SK-N-SH (cell line): ENCODE results near the gene CTNNA3. TPM values are rescaled to one million over a fixed set of nuclear protein-coding genes. Genes with fewer than 3 reads are reported as not detected.

Experiments used
- CTCF ChIA-PET: fragments of 300-600, 350-600 bp; formaldehyde crosslinking; extraction: SDS; loops from one replicate; lab custom pipeline; 2021; lab: Yijun Ruan, JAX
- POLR2A ChIA-PET: fragments of 350-600 bp; sonication (Branson Sonifier 250); formaldehyde crosslinking; extraction: SDS; loops from one replicate; lab custom pipeline; 2020; ENCODE audit warnings: antibody characterized with exemption, inconsistent platforms; lab: Yijun Ruan, JAX
- DNase-seq: peaks from one replicate; pipeline ENCODE4 v3.0.0; 2012
- H2AFZ ChIP-seq: fragments of 200-600 bp; sonication (generic); 2 replicates; pipeline ENCODE4 v1.8.1; 2016; ENCODE audit warnings: antibody characterized with exemption, mild to moderate bottlenecking, low read depth
- H3F3A ChIP-seq: fragments of 200-600 bp; sonication (generic); replicated peaks from 2 replicates; pipeline ENCODE3; 2016; ENCODE audit warnings: antibody characterized with exemption, mild to moderate bottlenecking; ENCODE audit not compliant: insufficient read depth
- H3K27ac ChIP-seq, 2 experiments: fragments of 200-500 bp in 1 of 2; fragments of 200-600 bp in 1 of 2; sonication (Bioruptor generic) in 1 of 2; sonication (generic), shearing (Covaris generic) in 1 of 2; 2 replicates each; pipeline versions ENCODE4 v1.5.1 to v1.6.1; 2014 to 2016; ENCODE audit warnings: low read depth in 2 of 2, inconsistent platforms in 1 of 2, low read length in 1 of 2, mild to moderate bottlenecking in 1 of 2, mixed read lengths in 1 of 2
- H3K27me3 ChIP-seq: fragments of 200-600 bp; sonication (generic), shearing (Covaris generic); 2 replicates; pipeline ENCODE4 v1.6.1; 2016; ENCODE audit warnings: mixed run types; ENCODE audit not compliant: insufficient read depth
- H3K36me3 ChIP-seq, 2 experiments: fragments of 200-500 bp in 1 of 2; fragments of 200-600 bp in 1 of 2; sonication (Bioruptor generic) in 1 of 2; sonication (generic) in 1 of 2; replicated peaks in 1 of 2; 2 replicates each; pipeline versions ENCODE3 to v1.5.1; 2014 to 2016; ENCODE audit warnings: low read length in 1 of 2, mild to moderate bottlenecking in 1 of 2; ENCODE audit not compliant: insufficient read depth in 2 of 2, control insufficient read depth in 1 of 2
- H3K4me1 ChIP-seq, 2 experiments: fragments of 200-500 bp in 1 of 2; fragments of 200-600 bp in 1 of 2; sonication (Bioruptor generic) in 1 of 2; sonication (generic), shearing (Covaris generic) in 1 of 2; 2 replicates each; pipeline versions ENCODE4 v1.5.1 to v1.6.1; 2014 to 2016; ENCODE audit warnings: low read depth in 1 of 2, low read length in 1 of 2, mixed run types in 1 of 2; ENCODE audit not compliant: insufficient read depth in 2 of 2, control insufficient read depth in 1 of 2
- H3K4me2 ChIP-seq: fragments of 200-600 bp; sonication (generic), shearing (Covaris generic); 2 replicates; pipeline ENCODE4 v1.6.1; 2017; ENCODE audit warnings: mixed run types
- H3K4me3 ChIP-seq, 2 experiments: fragments of 200-500 bp in 1 of 2; fragments of 200-600 bp in 1 of 2; sonication (Bioruptor generic) in 1 of 2; sonication (generic), shearing (Covaris generic) in 1 of 2; 2 replicates each; pipeline versions ENCODE4 v1.5.1 to v1.8.1; 2014 to 2016; ENCODE audit warnings: low read depth in 2 of 2, inconsistent platforms in 1 of 2, low read length in 1 of 2, mild to moderate bottlenecking in 1 of 2, mixed read lengths in 1 of 2, moderate library complexity in 1 of 2
- H3K79me2 ChIP-seq: fragments of 200-600 bp; sonication (generic); 2 replicates; pipeline ENCODE4 v1.8.1; 2017; ENCODE audit warnings: mild to moderate bottlenecking; ENCODE audit not compliant: insufficient read depth
- H3K9ac ChIP-seq: fragments of 200-600 bp; sonication (generic); 2 replicates; pipeline ENCODE4 v1.6.1; 2017; ENCODE audit warnings: mixed run types
- H3K9me2 ChIP-seq: fragments of 200-600 bp; sonication (generic); 2 replicates; pipeline ENCODE4 v1.6.1; 2017; ENCODE audit warnings: mixed run types
- H3K9me3 ChIP-seq: fragments of 200-600 bp; sonication (generic); 2 replicates; pipeline ENCODE4 v1.6.1; 2017; ENCODE audit warnings: mixed run types, mild to moderate bottlenecking, moderate library complexity
- H4K20me1 ChIP-seq: fragments of 200-600 bp; sonication (generic); 2 replicates; pipeline ENCODE4 v1.6.1; 2017; ENCODE audit warnings: mild to moderate bottlenecking, mixed run types; ENCODE audit not compliant: insufficient read depth
- CHD2 ChIP-seq: fragments of 150-350 bp; IDR thresholded peaks from 2 replicates; pipeline ENCODE4 v1.6.1; 2018; ENCODE audit warnings: low read length; ENCODE audit not compliant: partially characterized antibody
- CTCF ChIP-seq: fragments of 200-600 bp; sonication (generic); IDR thresholded peaks from 2 replicates; pipeline ENCODE4 v1.6.1; 2017; ENCODE audit warnings: antibody characterized with exemption, mild to moderate bottlenecking, moderate library complexity
- EP300 ChIP-seq, 2 experiments: IDR thresholded peaks; 2 replicates each; pipeline versions ENCODE4 v1.4.0 to v1.6.1; 2012; ENCODE audit warnings: borderline replicate concordance in 1 of 2, low read depth in 1 of 2, low read length in 1 of 2
- EZH2phosphoT487 ChIP-seq: fragments of 200-600 bp; sonication (generic); IDR thresholded peaks from 2 replicates; pipeline ENCODE4 v1.6.1; 2017; ENCODE audit warnings: low read depth, mixed run types, mild to moderate bottlenecking, antibody characterized with exemption, moderate library complexity, borderline replicate concordance
- FOXM1 ChIP-seq: IDR thresholded peaks from 2 replicates; pipeline ENCODE4 v1.4.0; 2012; ENCODE audit warnings: low read depth, mild to moderate bottlenecking
- IRF3 ChIP-seq: fragments of 150-350 bp; IDR thresholded peaks from 2 replicates; pipeline ENCODE4 v1.6.1; 2016; ENCODE audit warnings: mild to moderate bottlenecking, low read depth, low read length
- JUND ChIP-seq: IDR thresholded peaks from 2 replicates; pipeline ENCODE4 v1.4.0; 2012
- MEF2A ChIP-seq: IDR thresholded peaks from 2 replicates; pipeline ENCODE4 v1.4.0; 2012; ENCODE audit warnings: low read depth, borderline replicate concordance
- MXI1 ChIP-seq: IDR thresholded peaks from 2 replicates; pipeline ENCODE4 v1.6.1; 2012; ENCODE audit warnings: mild to moderate bottlenecking, low read depth, low read length, improper control_type of control experiment
- POLR2AphosphoS5 ChIP-seq: IDR thresholded peaks from 2 replicates; pipeline ENCODE4 v1.6.1; 2012; ENCODE audit warnings: low read depth, low read length
- SIN3A ChIP-seq: IDR thresholded peaks from 2 replicates; pipeline ENCODE4 v1.6.1; 2012; ENCODE audit warnings: low read depth, mild to moderate bottlenecking, low read length, moderate library complexity, borderline replicate concordance
- USF2 ChIP-seq: fragments of 150-350 bp; IDR thresholded peaks from 2 replicates; pipeline ENCODE4 v1.6.1; 2017; ENCODE audit warnings: antibody characterized with exemption, low read length, low read depth, borderline replicate concordance
- WGBS: methylation state at CpG from one replicate; pipeline ENCODE4 v1.1.6; 2017; ENCODE audit warnings: low lambda C conversion rate; 5-methylcytosine and 5-hydroxymethylcytosine counted together
- polyA plus RNA-seq, 3 experiments: library from polyadenylated mRNA; depleted of rRNA; stranded (reverse); fragments of >200 nt; gene quantifications; 2 replicates each; pipeline ENCODE4 v1.2.3, GENCODE V29; 2012
- TF ChIP-seq, protein P1 (sequence below): IDR thresholded peaks from 2 replicates; pipeline ENCODE4 v1.4.0; 2012; ENCODE audit warnings: low read depth, borderline replicate concordance

The CTNNA3 gene
- polyA plus RNA-seq, 1 of the 3 experiments (the other 2 are of a cell fraction), result not detected

- Histone ChIP-seq H3K27ac (no peak overlapping the region), H3K4me3 (no peak overlapping the region), H3K9me2 (no peaks in the 10 kb centered on the region), H4K20me1 (no peaks in the 10 kb centered on the region), H3K9ac (no peak overlapping the region), H3K79me2 (no peaks in the 10 kb centered on the region), H3K9me3 (no peaks in the 10 kb centered on the region), H3K4me1 (no peaks in the 10 kb centered on the region), H2AFZ (no peak overlapping the region), H3K4me2 (no peak overlapping the region), H3K36me3 (no peaks in the 10 kb centered on the region), H3F3A (no peaks in the 10 kb centered on the region), H3K27me3 (peaks cover 10% of the 10 kb centered on the region)
- TF ChIP-seq FOXM1 (no peak), EP300 (IDR thresholded peaks at IDR 0.05; ENCODE audit: borderline replicate concordance in 1 of 2, low read depth in 1 of 2, low read length in 1 of 2) (no peak)
- ChIA-PET CTCF (no interaction called here), POLR2A (no interaction called here)
- WGBS, result 0% methylated on average over 2 of the region's 2 CpGs
- no peak for DNase-seq
These were observed 813.7 kb downstream of the CTNNA3 start for GRCh38 chr10:66882271-66882670.

- CTCF ChIA-PET, result no interaction called here
- POLR2A ChIA-PET, result no interaction called here
- no peaks in the 10 kb centered on the region for H3K4me1 ChIP-seq
- 2% methylated on average over 3 of the region's 3 CpGs for WGBS
- no peaks in the 10 kb centered on the region for H4K20me1 ChIP-seq
- TF ChIP-seq, protein P1, sequence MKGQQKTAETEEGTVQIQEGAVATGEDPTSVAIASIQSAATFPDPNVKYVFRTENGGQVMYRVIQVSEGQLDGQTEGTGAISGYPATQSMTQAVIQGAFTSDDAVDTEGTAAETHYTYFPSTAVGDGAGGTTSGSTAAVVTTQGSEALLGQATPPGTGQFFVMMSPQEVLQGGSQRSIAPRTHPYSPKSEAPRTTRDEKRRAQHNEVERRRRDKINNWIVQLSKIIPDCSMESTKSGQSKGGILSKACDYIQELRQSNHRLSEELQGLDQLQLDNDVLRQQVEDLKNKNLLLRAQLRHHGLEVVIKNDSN, result no peak
- TF ChIP-seq CTCF, result no peak
- TF ChIP-seq MXI1, result no peak
- TF ChIP-seq IRF3, result no peak
- TF ChIP-seq EP300 (IDR thresholded peaks at IDR 0.05; ENCODE audit: borderline replicate concordance in 1 of 2, low read depth in 1 of 2, low read length in 1 of 2), result no peak
- TF ChIP-seq MEF2A, result no peak
- TF ChIP-seq JUND, result no peak
- TF ChIP-seq USF2, result no peak
- no peak for TF ChIP-seq FOXM1
- TF ChIP-seq EZH2phosphoT487, result no peak
- TF ChIP-seq CHD2, result no peak
- no peak for TF ChIP-seq POLR2AphosphoS5
- TF ChIP-seq SIN3A, result no peak
- TF ChIP-seq, all 33 proteins: peak for 0
- Histone ChIP-seq H3K9me2 (no peaks in the 10 kb centered on the region), H3K27ac (no peak overlapping the region), H3K4me3 (no peak overlapping the region), H3K27me3 (peaks cover 13% of the 10 kb centered on the region), H3K4me2 (no peak overlapping the region), H3K36me3 (no peaks in the 10 kb centered on the region), H2AFZ (no peak overlapping the region), H3K9me3 (no peaks in the 10 kb centered on the region), H3K9ac (no peak overlapping the region), H3F3A (no peaks in the 10 kb centered on the region), H3K79me2 (no peaks in the 10 kb centered on the region)
- DNase-seq, result no peak
These were observed 814.2 kb downstream of the CTNNA3 start for GRCh38 chr10:66881814-66882213.
